HepG2 (cell line): ENCODE measurements around the gene NUP153. TPM values are rescaled to one million over a fixed set of nuclear protein-coding genes. Genes with fewer than 3 reads are reported as not detected.

Experiments used
- ATAC-seq: fragments of 200-7000 bp; cut with Tn5 transposase; 3 replicates; pipeline ENCODE4 v1.9.1; 2020; ENCODE audit warnings: mild to moderate bottlenecking, moderate library complexity
- BruUV-seq: library from RNA; stranded (reverse); fragments of 400-500 nt; replicated peaks from 2 replicates; lab custom pipeline; 2021; lab: Mats Ljungman, UMichigan
- CTCF ChIA-PET: fragments of 300-600 bp; formaldehyde crosslinking; extraction: SDS; loops from one replicate; lab custom pipeline; 2021; ENCODE audit warnings: low total read pairs, inconsistent platforms, low intra/inter-chr PET ratio; lab: Yijun Ruan, JAX
- POLR2A ChIA-PET: fragments of 350-600 bp; sonication (Branson Sonifier 250); formaldehyde crosslinking; loops from one replicate; lab custom pipeline; 2020; ENCODE audit warnings: antibody characterized with exemption, inconsistent platforms; lab: Yijun Ruan, JAX
- DNase-seq: peaks from one replicate; pipeline ENCODE4 v3.0.0-alpha.2; 2015; ENCODE audit warnings: low spot score
- FAIRE-seq: peaks from 3 replicates; lab custom pipeline; 2011; peaks lifted over from hg19 to GRCh38; lab: Jason Lieb, UNC
- H2AFZ ChIP-seq: one replicate; pipeline ENCODE4 v1.6.1; 2011; ENCODE audit warnings: low read length, inconsistent platforms
- H3K27ac ChIP-seq: fragments of 300-600 bp; 3 replicates; pipeline ENCODE4 v1.8.0; 2011; ENCODE audit warnings: mixed run types, mild to moderate bottlenecking, mixed read lengths, low read length, inconsistent platforms; ENCODE audit not compliant: insufficient read depth; ENCODE audit errors: extremely low read length
- H3K27me3 ChIP-seq, 2 experiments: fragments of 200-600 bp in 1 of 2; 2 replicates in 1 of 2; 3 replicates in 1 of 2; pipeline versions ENCODE4 v1.6.0 to v1.8.0; 2011; ENCODE audit warnings: low read length in 2 of 2, mild to moderate bottlenecking in 2 of 2, moderate library complexity in 2 of 2, inconsistent platforms in 1 of 2; ENCODE audit not compliant: insufficient read depth in 2 of 2, control insufficient read depth in 1 of 2
- H3K36me3 ChIP-seq, 2 experiments: fragments of 200-600 bp in 1 of 2; replicated peaks in 1 of 2; 2 replicates in 1 of 2; 3 replicates in 1 of 2; pipeline versions ENCODE4 v1.5.1 to v1.8.0; 2011; ENCODE audit warnings: low read length in 2 of 2, inconsistent platforms in 1 of 2; ENCODE audit not compliant: insufficient read depth in 2 of 2, control insufficient read depth in 1 of 2
- H3K4me1 ChIP-seq: 2 replicates; pipeline ENCODE4 v1.5.1; 2012; ENCODE audit warnings: low read length, inconsistent platforms; ENCODE audit not compliant: insufficient read depth
- H3K4me2 ChIP-seq: 2 replicates; pipeline ENCODE4 v1.6.0; 2011; ENCODE audit warnings: low read depth, low read length, inconsistent platforms
- H3K4me3 ChIP-seq, 3 experiments: fragments of 200-600 bp in 1 of 3; sonication (generic), shearing (Covaris generic) in 1 of 3; replicated peaks in 1 of 3; 2 replicates each; pipeline ENCODE4 v1.5.1; 2011 to 2016; ENCODE audit warnings: low read length in 3 of 3, inconsistent platforms in 2 of 3, low read depth in 2 of 3, mild to moderate bottlenecking in 2 of 3, control low read depth in 1 of 3, mixed read lengths in 1 of 3; ENCODE audit not compliant: insufficient read depth in 1 of 3
- H3K79me2 ChIP-seq: one replicate; pipeline ENCODE4 v1.6.1; 2011; ENCODE audit warnings: low read length, inconsistent platforms; ENCODE audit not compliant: insufficient read depth
- H3K9ac ChIP-seq: 2 replicates; pipeline ENCODE4 v1.6.0; 2011; ENCODE audit warnings: mild to moderate bottlenecking, low read depth, low read length, inconsistent platforms; ENCODE audit not compliant: insufficient read depth
- H3K9me3 ChIP-seq: 2 replicates; pipeline ENCODE4 v1.5.1; 2012; ENCODE audit warnings: mild to moderate bottlenecking, low read length
- H4K20me1 ChIP-seq: 2 replicates; pipeline ENCODE4 v1.6.0; 2011; ENCODE audit warnings: inconsistent platforms, mild to moderate bottlenecking, low read length, moderate library complexity; ENCODE audit not compliant: insufficient read depth
- NFKB2 ChIP-seq: sonication (generic); formaldehyde crosslinking; IDR thresholded peaks from 2 replicates; pipeline ENCODE4 v1.4.0; 2020; ENCODE audit warnings: missing genetic modification reagents, borderline replicate concordance
- RXRA ChIP-seq: sonication (generic); formaldehyde crosslinking; IDR thresholded peaks from 2 replicates; pipeline ENCODE4 v1.5.1; 2020; ENCODE audit warnings: missing genetic modification reagents
- SALL1 ChIP-seq: sonication (generic); formaldehyde crosslinking; IDR thresholded peaks from 2 replicates; pipeline ENCODE4 v1.8.0; 2022; ENCODE audit warnings: mild to moderate bottlenecking, missing genetic modification reagents
- SOX13 ChIP-seq, 3 experiments: fragments of 450-650 bp in 1 of 3; sonication (generic) in 1 of 3; formaldehyde crosslinking in 1 of 3; IDR thresholded peaks in 2 of 3; conservative IDR thresholded peaks in 1 of 3; 2 replicates each; pipeline versions ENCODE4 v1.5.0 to v1.6.1; 2016 to 2020; ENCODE audit warnings: antibody characterized with exemption in 1 of 3, mild to moderate bottlenecking in 1 of 3, missing compliant biosample characterization in 1 of 3, missing genetic modification reagents in 1 of 3, moderate library complexity in 1 of 3
- ZBTB38 ChIP-seq: sonication (generic); formaldehyde crosslinking; IDR thresholded peaks from 2 replicates; pipeline ENCODE4 v1.5.1; 2020; ENCODE audit warnings: mild to moderate bottlenecking, missing genetic modification reagents
- WGBS: methylation state at CpG from one replicate; pipeline ENCODE4 v1.1.6; 2017; ENCODE audit warnings: low lambda C conversion rate; 5-methylcytosine and 5-hydroxymethylcytosine counted together
- in situ Hi-C: cut with HindIII; loops from 2 replicates; pipeline ENCODE4 v1.10.0; 2017; ENCODE audit warnings: low pct_unique_long_range_greater_than_20kb; ENCODE audit not compliant: extremely low pct_ligation_motif_present
- intact Hi-C: fragments of 100-400 bp; cut with micrococcal nuclease; formaldehyde crosslinking; loops from one replicate; pipeline ENCODE4 v1.10.0; 2022; ENCODE audit not compliant: unreplicated experiment
- polyA plus RNA-seq, 8 experiments: library from polyadenylated mRNA; depleted of rRNA in 3 of 8; stranded (reverse) in 7 of 8; unstranded in 1 of 8; fragments of >200 nt; fragmentation: Illumina TruSeq in 4 of 8; extraction: Trizol in 4 of 8; gene quantifications; 2 replicates each; pipeline versions ENCODE4 v1.2.1 to v1.2.3, GENCODE V29; 2011 to 2016; ENCODE audit warnings: low read depth in 4 of 8, missing spikeins in 1 of 8, mixed read lengths in 1 of 8; ENCODE audit not compliant: insufficient read depth in 1 of 8
- total RNA-seq, 5 experiments: library from RNA; depleted of rRNA; stranded (reverse); fragments of >200 nt; fragmentation: Illumina TruSeq; extraction: Trizol; gene quantifications; 2 replicates each; pipeline ENCODE4 v1.2.3, GENCODE V29; 2016; ENCODE audit warnings: low read depth in 1 of 5
- TF ChIP-seq, protein P1 (sequence below): sonication (generic); formaldehyde crosslinking; IDR thresholded peaks from 2 replicates; pipeline ENCODE4 v1.5.1; 2020; ENCODE audit warnings: missing genetic modification reagents, mild to moderate bottlenecking, borderline replicate concordance
- TF ChIP-seq, protein P2 (sequence below): sonication (generic); formaldehyde crosslinking; IDR thresholded peaks from 2 replicates; pipeline ENCODE4 v1.5.0; 2020; ENCODE audit warnings: missing genetic modification reagents
- TF ChIP-seq, protein P3 (sequence below): sonication (generic); formaldehyde crosslinking; IDR thresholded peaks from 2 replicates; pipeline ENCODE4 v1.4.0; 2020; ENCODE audit warnings: missing genetic modification reagents

Gene NUP153
- total and polyA plus RNA-seq, 2 of the 13 experiments (the other 11 are each of a cell fraction or from before 2014, with no cell fraction given) = 29.8 to 55.2 TPM

DNA sequence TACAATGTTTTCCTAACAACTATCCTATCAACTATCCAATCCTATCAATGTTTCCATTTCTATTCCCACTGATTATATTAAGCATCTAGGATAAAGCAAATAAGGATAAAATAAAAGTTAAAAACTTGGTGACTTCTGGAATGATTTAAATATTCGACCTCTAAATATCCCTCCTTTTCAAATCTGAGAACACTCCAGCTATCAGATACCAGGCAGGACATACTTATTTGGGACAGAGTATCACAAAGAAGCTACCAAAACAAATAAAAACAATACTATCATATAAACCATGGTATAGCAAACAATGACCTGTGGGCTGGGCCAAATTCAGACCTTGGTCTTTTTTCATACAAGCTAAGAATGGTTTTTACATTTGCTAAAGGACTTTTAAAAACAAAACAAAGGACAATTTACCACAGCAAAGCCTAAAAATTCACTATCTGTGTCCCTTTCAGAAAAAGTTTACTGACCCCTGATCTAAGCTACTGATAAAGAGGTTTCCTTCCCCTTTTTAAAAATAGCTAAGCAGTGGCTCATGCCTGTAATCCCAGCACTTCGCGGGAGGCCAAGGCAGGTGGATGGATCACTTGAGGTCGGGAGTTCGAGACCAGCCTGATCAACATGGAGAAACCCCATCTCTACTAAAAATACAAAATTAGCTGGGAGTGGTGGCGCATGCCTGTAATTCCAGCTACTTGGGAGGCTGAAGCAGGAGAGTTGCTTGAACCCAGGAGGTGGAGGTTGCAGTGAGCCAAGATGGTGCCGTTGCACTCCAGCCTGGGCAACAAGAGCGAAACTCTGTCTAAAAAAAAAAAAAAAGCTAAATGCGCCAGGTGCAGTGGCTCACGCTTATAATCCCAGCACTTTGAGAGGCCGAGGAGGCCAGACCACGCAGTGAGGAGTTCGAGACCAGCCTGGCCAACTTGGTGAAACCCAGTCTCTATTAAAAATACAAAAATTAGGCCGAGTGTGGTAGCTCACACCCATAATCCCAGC is 6.0 kb downstream of the NUP153 start:
- FAIRE-seq (no peak), ATAC-seq (no peak), DNase-seq (no peak)
- Histone ChIP-seq H3K27me3 (no peaks in the 10 kb centered on the region; a peak in 1 of 5 replicates), H3K79me2 (peaks cover 93% of the 10 kb centered on the region), H3K27ac (no peak overlapping the region), H3K4me3 (no peak overlapping the region), H3K4me2 (no peak overlapping the region; the same call in 1 of the 2 replicates), H2AFZ (no peak overlapping the region), H3K36me3 (peaks cover 0 to 14% of the 10 kb centered on the region in 2 experiments; a peak in 2 of 5 replicates), H3K4me1 (peaks cover 46% of the 10 kb centered on the region), H4K20me1 (peaks cover 41% of the 10 kb centered on the region), H3K9ac (no peak overlapping the region), H3K9me3 (no peaks in the 10 kb centered on the region)
- ChIA-PET POLR2A (interaction anchor here (0.5 kb wide), 1 partner anchor 42 kb away, joined by 4 read pairs; no protein-coding TSS in a partner anchor), CTCF (interaction anchor here (2.5 kb wide), 1 partner anchor 103 kb away, joined by 10 read pairs; no protein-coding TSS in a partner anchor)
- 0 out of 2 replicates have a peak, but pooled peaks have one; percentile 13 for TF ChIP-seq ZBTB38 (CRISPR knock-in tag)
- TF ChIP-seq, protein P1, sequence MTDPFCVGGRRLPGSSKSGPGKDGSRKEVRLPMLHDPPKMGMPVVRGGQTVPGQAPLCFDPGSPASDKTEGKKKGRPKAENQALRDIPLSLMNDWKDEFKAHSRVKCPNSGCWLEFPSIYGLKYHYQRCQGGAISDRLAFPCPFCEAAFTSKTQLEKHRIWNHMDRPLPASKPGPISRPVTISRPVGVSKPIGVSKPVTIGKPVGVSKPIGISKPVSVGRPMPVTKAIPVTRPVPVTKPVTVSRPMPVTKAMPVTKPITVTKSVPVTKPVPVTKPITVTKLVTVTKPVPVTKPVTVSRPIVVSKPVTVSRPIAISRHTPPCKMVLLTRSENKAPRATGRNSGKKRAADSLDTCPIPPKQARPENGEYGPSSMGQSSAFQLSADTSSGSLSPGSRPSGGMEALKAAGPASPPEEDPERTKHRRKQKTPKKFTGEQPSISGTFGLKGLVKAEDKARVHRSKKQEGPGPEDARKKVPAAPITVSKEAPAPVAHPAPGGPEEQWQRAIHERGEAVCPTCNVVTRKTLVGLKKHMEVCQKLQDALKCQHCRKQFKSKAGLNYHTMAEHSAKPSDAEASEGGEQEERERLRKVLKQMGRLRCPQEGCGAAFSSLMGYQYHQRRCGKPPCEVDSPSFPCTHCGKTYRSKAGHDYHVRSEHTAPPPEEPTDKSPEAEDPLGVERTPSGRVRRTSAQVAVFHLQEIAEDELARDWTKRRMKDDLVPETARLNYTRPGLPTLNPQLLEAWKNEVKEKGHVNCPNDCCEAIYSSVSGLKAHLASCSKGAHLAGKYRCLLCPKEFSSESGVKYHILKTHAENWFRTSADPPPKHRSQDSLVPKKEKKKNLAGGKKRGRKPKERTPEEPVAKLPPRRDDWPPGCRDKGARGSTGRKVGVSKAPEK (CRISPR knock-in tag) = no peak
- no peak for TF ChIP-seq RXRA (CRISPR knock-in tag)
- TF ChIP-seq SOX13 (IDR thresholded peaks at IDR 0.05) = no peak
- TF ChIP-seq SOX13 (CRISPR knock-in tag; conservative IDR thresholded peaks at IDR 0.05 in 1 of 2, IDR thresholded peaks at IDR 0.05 in 1 of 2) = 0 out of 4 replicates have a peak, but pooled peaks of 1 of the 2 experiments have one; percentile 7
- TF ChIP-seq SALL1 = no peak
- 0 out of 2 replicates have a peak, but pooled peaks have one; percentile 22 for TF ChIP-seq NFKB2 (CRISPR knock-in tag)
- TF ChIP-seq, protein P2, sequence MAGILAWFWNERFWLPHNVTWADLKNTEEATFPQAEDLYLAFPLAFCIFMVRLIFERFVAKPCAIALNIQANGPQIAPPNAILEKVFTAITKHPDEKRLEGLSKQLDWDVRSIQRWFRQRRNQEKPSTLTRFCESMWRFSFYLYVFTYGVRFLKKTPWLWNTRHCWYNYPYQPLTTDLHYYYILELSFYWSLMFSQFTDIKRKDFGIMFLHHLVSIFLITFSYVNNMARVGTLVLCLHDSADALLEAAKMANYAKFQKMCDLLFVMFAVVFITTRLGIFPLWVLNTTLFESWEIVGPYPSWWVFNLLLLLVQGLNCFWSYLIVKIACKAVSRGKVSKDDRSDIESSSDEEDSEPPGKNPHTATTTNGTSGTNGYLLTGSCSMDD (CRISPR knock-in tag) = no peak
- TF ChIP-seq, protein P3, sequence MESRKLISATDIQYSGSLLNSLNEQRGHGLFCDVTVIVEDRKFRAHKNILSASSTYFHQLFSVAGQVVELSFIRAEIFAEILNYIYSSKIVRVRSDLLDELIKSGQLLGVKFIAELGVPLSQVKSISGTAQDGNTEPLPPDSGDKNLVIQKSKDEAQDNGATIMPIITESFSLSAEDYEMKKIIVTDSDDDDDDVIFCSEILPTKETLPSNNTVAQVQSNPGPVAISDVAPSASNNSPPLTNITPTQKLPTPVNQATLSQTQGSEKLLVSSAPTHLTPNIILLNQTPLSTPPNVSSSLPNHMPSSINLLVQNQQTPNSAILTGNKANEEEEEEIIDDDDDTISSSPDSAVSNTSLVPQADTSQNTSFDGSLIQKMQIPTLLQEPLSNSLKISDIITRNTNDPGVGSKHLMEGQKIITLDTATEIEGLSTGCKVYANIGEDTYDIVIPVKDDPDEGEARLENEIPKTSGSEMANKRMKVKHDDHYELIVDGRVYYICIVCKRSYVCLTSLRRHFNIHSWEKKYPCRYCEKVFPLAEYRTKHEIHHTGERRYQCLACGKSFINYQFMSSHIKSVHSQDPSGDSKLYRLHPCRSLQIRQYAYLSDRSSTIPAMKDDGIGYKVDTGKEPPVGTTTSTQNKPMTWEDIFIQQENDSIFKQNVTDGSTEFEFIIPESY (CRISPR knock-in tag) = peak; percentile 76
- in situ Hi-C loops = no loop called here
- WGBS = 96% methylated on average over 14 of the region's 14 CpGs
- BruUV-seq = no TSS peak
- intact Hi-C loops = loop anchor here (5.0 to 10.0 kb wide), 3 partner anchors 102 to 454 kb away; partner anchors contain the start of genes KDM1B and TPMT
